Smooth muscle cell of the brain vasculature (primary cell): Measurements from ENCODE around the gene KRTAP4-4.

ENCODE experiments used
- DNase-seq: peaks from one replicate; pipeline ENCODE4 v3.0.0-alpha.2; 2012; ENCODE audit warnings: low read depth, low spot score

Gene KRTAP4-4

DNA sequence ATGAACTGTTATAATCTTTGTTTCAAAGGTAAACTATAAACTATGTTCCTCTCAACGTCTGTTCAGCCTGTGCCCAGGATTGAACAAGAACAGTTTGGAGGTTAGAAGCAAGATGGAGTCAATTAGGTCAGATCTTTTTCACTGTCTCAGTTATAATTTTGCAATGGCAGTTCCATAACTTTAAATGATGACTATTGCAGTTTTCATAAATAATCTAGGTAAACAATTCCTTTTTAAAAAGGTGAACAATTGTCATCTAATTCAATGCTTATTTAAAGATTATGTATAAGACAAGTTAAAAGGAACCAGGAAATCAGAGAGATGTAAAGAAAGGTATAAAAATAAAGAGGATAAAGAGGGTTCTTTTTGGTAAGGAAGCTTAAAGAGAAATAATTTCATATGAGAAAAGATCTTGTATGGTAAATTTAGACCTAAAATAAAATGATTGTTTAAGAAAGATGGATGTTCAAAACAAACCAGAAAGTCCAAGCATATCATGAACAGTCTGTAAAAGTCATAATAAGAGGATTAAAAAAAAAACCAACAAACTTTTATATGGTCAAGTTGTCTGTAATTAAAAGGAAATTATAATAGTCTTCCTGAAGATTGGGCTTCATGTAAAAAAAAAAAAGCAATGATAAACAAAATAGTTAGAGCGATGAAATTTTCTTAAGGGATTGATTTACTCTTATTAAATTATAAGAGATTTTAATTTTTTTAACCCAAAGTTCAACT, 49.2 kb downstream of the KRTAP4-4 start:
- DNase-seq = no peak
